Neuronal stem cell (in vitro differentiated cells): ENCODE measurements around the gene HPCAL4.

ENCODE experiments used
- DNase-seq: peaks from one replicate; pipeline ENCODE4 v3.0.0-alpha.2; 2013; ENCODE audit warnings: low spot score
- H2AFZ ChIP-seq: one replicate; pipeline ENCODE4 v1.6.1; 2013; ENCODE audit warnings: mild to moderate bottlenecking, low read length, inconsistent platforms
- H2AK5ac ChIP-seq: 2 replicates; pipeline ENCODE4 v1.6.1; 2013; ENCODE audit warnings: low read depth, mild to moderate bottlenecking, inconsistent platforms, low read length, moderate library complexity, mixed read lengths
- H2BK120ac ChIP-seq: 2 replicates; pipeline ENCODE4 v1.6.1; 2013; ENCODE audit warnings: low read depth, mild to moderate bottlenecking, inconsistent platforms, low read length, moderate library complexity, mixed read lengths
- H2BK12ac ChIP-seq: one replicate; pipeline ENCODE4 v1.6.1; 2013; ENCODE audit warnings: low read length, inconsistent platforms
- H2BK15ac ChIP-seq: 2 replicates; pipeline ENCODE4 v1.6.1; 2013; ENCODE audit warnings: mild to moderate bottlenecking, low read length, inconsistent platforms, mixed read lengths
- H2BK5ac ChIP-seq: one replicate; pipeline ENCODE4 v1.6.1; 2013; ENCODE audit warnings: inconsistent platforms, mild to moderate bottlenecking, low read length, moderate library complexity
- H3K14ac ChIP-seq: one replicate; pipeline ENCODE4 v1.6.1; 2013; ENCODE audit warnings: low read length, inconsistent platforms
- H3K18ac ChIP-seq: 2 replicates; pipeline ENCODE4 v1.6.1; 2013; ENCODE audit warnings: low read length, inconsistent platforms
- H3K23ac ChIP-seq: 2 replicates; pipeline ENCODE4 v1.6.1; 2013; ENCODE audit warnings: low read depth, mild to moderate bottlenecking, mixed read lengths, low read length, inconsistent platforms; ENCODE audit not compliant: poor library complexity
- H3K27ac ChIP-seq: replicated peaks from 3 replicates; pipeline ENCODE4 v1.5.1; 2013; ENCODE audit warnings: low read length, inconsistent platforms
- H3K27me3 ChIP-seq, 3 experiments: 2 replicates each; pipeline ENCODE4 v1.6.1; 2013; ENCODE audit warnings: low read length in 3 of 3, mild to moderate bottlenecking in 2 of 3, inconsistent platforms in 1 of 3, low read depth in 1 of 3, mixed read lengths in 1 of 3, moderate library complexity in 1 of 3; ENCODE audit not compliant: control insufficient read depth in 3 of 3, insufficient read depth in 3 of 3
- H3K36me3 ChIP-seq, 2 donors: replicated peaks in 1 of 2; 2 replicates each; pipeline ENCODE4 v1.6.1; 2013; ENCODE audit warnings: low read length in 2 of 2; ENCODE audit not compliant: control insufficient read depth in 2 of 2, insufficient read depth in 2 of 2
- H3K4ac ChIP-seq: 2 replicates; pipeline ENCODE4 v1.6.1; 2013; ENCODE audit warnings: inconsistent platforms, mild to moderate bottlenecking, low read length, moderate library complexity
- H3K4me1 ChIP-seq, 2 donors: 1 replicate in 1 of 2; 2 replicates in 1 of 2; pipeline ENCODE4 v1.6.1; 2013; ENCODE audit warnings: low read length in 2 of 2, low read depth in 1 of 2; ENCODE audit not compliant: control insufficient read depth in 2 of 2, insufficient read depth in 1 of 2
- H3K4me2 ChIP-seq: one replicate; pipeline ENCODE4 v1.6.1; 2013; ENCODE audit warnings: mild to moderate bottlenecking, low read length, inconsistent platforms; ENCODE audit not compliant: insufficient read depth, poor library complexity, severe bottlenecking
- H3K4me3 ChIP-seq, 2 donors: 2 replicates each; pipeline ENCODE4 v1.5.1; 2013; ENCODE audit warnings: low read length in 2 of 2, mild to moderate bottlenecking in 2 of 2, inconsistent platforms in 1 of 2, moderate library complexity in 1 of 2
- H3K79me1 ChIP-seq: one replicate; pipeline ENCODE4 v1.6.1; 2013; ENCODE audit warnings: low read depth, mild to moderate bottlenecking, inconsistent platforms, low read length, moderate library complexity
- H3K9ac ChIP-seq: one replicate; pipeline ENCODE4 v1.6.1; 2013; ENCODE audit warnings: mild to moderate bottlenecking, low read depth, low read length, inconsistent platforms; ENCODE audit not compliant: poor library complexity
- H3K9me3 ChIP-seq, 2 donors: replicated peaks in 1 of 2; 2 replicates each; pipeline versions ENCODE3 to v1.6.1; 2013; ENCODE audit warnings: low read length in 2 of 2, mild to moderate bottlenecking in 2 of 2, inconsistent platforms in 1 of 2, low read depth in 1 of 2, mixed read lengths in 1 of 2, moderate library complexity in 1 of 2; ENCODE audit not compliant: control insufficient read depth in 2 of 2, insufficient read depth in 1 of 2
- H4K8ac ChIP-seq: one replicate; pipeline ENCODE4 v1.6.1; 2013; ENCODE audit warnings: low read depth, mild to moderate bottlenecking, inconsistent platforms, low read length, moderate library complexity
- H4K91ac ChIP-seq: one replicate; pipeline ENCODE4 v1.6.1; 2013; ENCODE audit warnings: low read length, low read depth, mild to moderate bottlenecking, inconsistent platforms; ENCODE audit not compliant: poor library complexity
- WGBS, 2 donors: extraction: QIAGEN DNeasy Blood & Tissue Kit; methylation state at CpG; one replicate each; pipeline ENCODE4 v1.1.7; 2013; ENCODE audit warnings: missing lambda C conversion rate in 2 of 2, mixed read lengths in 1 of 2; ENCODE audit not compliant: insufficient read length in 2 of 2, insufficient replicate concordance in 1 of 2; ENCODE audit errors: extremely low coverage in 2 of 2; 5-methylcytosine and 5-hydroxymethylcytosine counted together

The HPCAL4 gene

DNA sequence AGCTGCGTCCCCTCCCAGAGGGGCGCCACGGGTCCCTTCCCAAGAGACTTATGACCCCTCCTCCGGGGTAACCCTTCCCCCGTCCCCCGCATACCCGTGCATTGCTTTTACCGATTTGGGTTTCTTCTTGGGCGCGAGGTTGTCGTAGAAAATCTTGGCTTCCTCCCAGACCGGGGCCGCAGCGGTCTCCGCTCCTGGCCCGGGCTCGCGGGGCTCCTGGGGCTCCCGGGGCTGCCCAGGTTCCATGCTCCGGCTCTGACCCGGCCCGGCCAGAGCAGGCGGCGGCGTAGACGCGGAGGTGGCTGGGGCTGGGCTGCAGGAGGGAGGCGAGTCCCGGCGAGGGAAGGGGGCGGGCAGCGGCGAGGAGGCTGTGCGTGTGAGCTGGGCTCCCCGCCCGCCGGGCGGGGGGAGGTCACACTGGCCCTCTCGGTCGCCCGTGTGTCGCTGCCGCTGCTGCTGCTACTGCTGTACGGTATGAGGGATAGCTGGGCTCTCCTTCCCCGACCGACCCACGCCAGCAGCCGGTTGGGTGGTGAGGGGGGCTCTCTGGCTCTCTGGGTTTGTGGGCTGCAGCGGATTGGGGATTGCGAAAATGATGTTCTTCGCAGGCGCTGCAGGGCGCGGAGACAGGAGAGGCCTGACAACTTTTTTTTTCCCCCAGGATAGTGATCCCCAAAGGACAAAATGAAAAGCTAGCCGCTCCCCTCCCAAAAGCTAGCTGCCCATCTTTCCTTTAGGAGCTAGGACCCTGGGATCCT lies 19.3 kb downstream of the HPCAL4 start, which contains the start of gene NT5C1A:
Gene NT5C1A (minus strand): TSS at position 315 of the 758 bp plus-strand sequence. CDS start 69 bp downstream, at position 246.
- peaks cover 0 to 1% of the 10 kb centered on the region in 2 donors for H3K9me3 ChIP-seq
- H2BK120ac ChIP-seq, result no peak within 1 kb of the TSS
- no peak within 1 kb of the TSS for H3K27ac ChIP-seq
- peak; percentile 31 for DNase-seq
- H3K4ac ChIP-seq, result no peak within 1 kb of the TSS
- peak within 1 kb of the TSS; percentile 17 for H2AK5ac ChIP-seq
- no peak within 1 kb of the TSS for H3K14ac ChIP-seq
- peak within 1 kb of the TSS; percentile 92 for H2AFZ ChIP-seq
- peak within 1 kb of the TSS; percentile 95 for H3K4me2 ChIP-seq
- H2BK15ac ChIP-seq, result no peak within 1 kb of the TSS
- H2BK12ac ChIP-seq, result no peak within 1 kb of the TSS
- H3K4me1 ChIP-seq, result peaks cover 5 to 8% of the 10 kb centered on the region in 2 donors
- WGBS, 2 donors, result no CpG with 5 or more reads among the region's 55 CpGs
- H3K9ac ChIP-seq, result peak within 1 kb of the TSS; percentile 31
- H4K8ac ChIP-seq, result no peak within 1 kb of the TSS
- H3K36me3 ChIP-seq, result no peaks in the 10 kb centered on the region
- H3K18ac ChIP-seq, result peak within 1 kb of the TSS; percentile 83
- peak within 1 kb of the TSS; percentile 40 to 73 for H3K4me3 ChIP-seq
- H3K23ac ChIP-seq, result no peak within 1 kb of the TSS
- H4K91ac ChIP-seq, result no peak within 1 kb of the TSS
- no peak within 1 kb of the TSS for H2BK5ac ChIP-seq
- H3K79me1 ChIP-seq, result no peaks in the 10 kb centered on the region
- H3K27me3 ChIP-seq, result peaks cover 6 to 77% (median 56%) of the 10 kb centered on the region in 3 experiments

DNA sequence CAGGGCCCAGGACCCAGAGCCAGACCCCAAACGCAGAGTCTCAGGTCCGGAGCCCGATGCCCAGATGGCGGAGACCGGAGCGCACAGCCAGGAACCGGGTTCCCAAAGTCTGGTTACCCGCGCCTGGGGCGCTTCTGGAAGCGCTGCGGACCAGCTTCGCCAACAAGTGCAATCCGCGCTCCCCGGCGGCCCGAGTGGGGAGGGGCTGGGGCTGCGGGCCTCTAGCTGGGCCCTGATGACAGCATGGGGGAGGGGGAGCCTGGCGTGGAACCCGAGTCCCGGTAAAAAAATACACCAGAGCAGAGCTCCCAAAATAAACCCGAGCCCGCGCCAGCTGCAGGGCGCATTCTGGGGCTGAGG lies 19.8 kb downstream of the HPCAL4 start:
- no peak overlapping the region for H2BK120ac ChIP-seq
- no peaks in the 10 kb centered on the region for H3K79me1 ChIP-seq
- no peak overlapping the region for H3K14ac ChIP-seq
- H3K4me2 ChIP-seq, result peak overlapping the region; percentile 95
- H3K36me3 ChIP-seq, result no peaks in the 10 kb centered on the region
- no peak overlapping the region for H3K27ac ChIP-seq
- DNase-seq, result no peak
- H2BK12ac ChIP-seq, result no peak overlapping the region
- H4K91ac ChIP-seq, result no peak overlapping the region
- H3K9me3 ChIP-seq, result peaks cover 0 to 1% of the 10 kb centered on the region in 2 donors
- WGBS, 2 donors, result no CpG with 5 or more reads among the region's 26 CpGs
- H4K8ac ChIP-seq, result no peak overlapping the region
- peak overlapping the region; percentile 17 for H2AK5ac ChIP-seq
- no peak overlapping the region for H3K9ac ChIP-seq
- H2AFZ ChIP-seq, result peak overlapping the region; percentile 92
- H2BK5ac ChIP-seq, result no peak overlapping the region
- peaks cover 6 to 80% (median 56%) of the 10 kb centered on the region in 3 experiments for H3K27me3 ChIP-seq
- H3K23ac ChIP-seq, result no peak overlapping the region
- H2BK15ac ChIP-seq, result no peak overlapping the region
- peak overlapping the region; percentile 83 for H3K18ac ChIP-seq
- peaks cover 5 to 8% of the 10 kb centered on the region in 2 donors for H3K4me1 ChIP-seq
- peak overlapping the region; percentile 40 to 73 for H3K4me3 ChIP-seq
- H3K4ac ChIP-seq, result no peak overlapping the region

DNA sequence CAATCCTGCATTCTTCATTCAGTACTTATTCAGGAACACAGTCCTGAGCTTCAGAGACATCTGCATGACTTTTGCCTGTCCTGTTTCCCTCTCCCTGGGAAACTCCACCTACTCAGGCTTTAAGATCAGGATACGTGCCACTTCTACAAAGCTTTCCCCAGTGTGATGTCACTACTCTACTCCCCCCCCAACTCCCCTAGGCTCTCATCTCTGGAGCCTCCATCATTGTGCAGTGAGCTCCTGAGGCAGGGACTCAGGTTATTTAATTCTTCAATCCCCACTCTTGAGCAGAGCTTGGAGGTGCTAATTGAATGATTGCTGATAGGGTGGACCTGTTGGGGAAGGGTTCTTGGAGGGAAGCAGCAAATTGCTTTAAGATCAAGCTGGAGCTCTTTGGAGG lies 20.5 kb downstream of the HPCAL4 start:
- Histone ChIP-seq H2AK5ac (no peak overlapping the region), H2AFZ (no peak overlapping the region), H3K27me3 (peaks cover 6 to 87% (median 63%) of the 10 kb centered on the region in 3 experiments), H4K8ac (no peak overlapping the region), H3K4ac (no peak overlapping the region), H3K4me1 (peaks cover 5 to 8% of the 10 kb centered on the region in 2 donors), H2BK5ac (no peak overlapping the region), H3K79me1 (no peaks in the 10 kb centered on the region), H3K14ac (no peak overlapping the region), H3K9ac (no peak overlapping the region), H3K23ac (no peak overlapping the region), H3K27ac (no peak overlapping the region), H3K36me3 (no peaks in the 10 kb centered on the region), H2BK120ac (no peak overlapping the region), H2BK12ac (no peak overlapping the region), H2BK15ac (no peak overlapping the region), H3K18ac (no peak overlapping the region), H3K4me2 (no peak overlapping the region), H4K91ac (no peak overlapping the region), H3K4me3 (no peak overlapping the region), H3K9me3 (peaks cover 0 to 1% of the 10 kb centered on the region in 2 donors)
- DNase-seq, result no peak
- WGBS, 2 donors, result no CpG with 5 or more reads among the region's 1 CpG

DNA sequence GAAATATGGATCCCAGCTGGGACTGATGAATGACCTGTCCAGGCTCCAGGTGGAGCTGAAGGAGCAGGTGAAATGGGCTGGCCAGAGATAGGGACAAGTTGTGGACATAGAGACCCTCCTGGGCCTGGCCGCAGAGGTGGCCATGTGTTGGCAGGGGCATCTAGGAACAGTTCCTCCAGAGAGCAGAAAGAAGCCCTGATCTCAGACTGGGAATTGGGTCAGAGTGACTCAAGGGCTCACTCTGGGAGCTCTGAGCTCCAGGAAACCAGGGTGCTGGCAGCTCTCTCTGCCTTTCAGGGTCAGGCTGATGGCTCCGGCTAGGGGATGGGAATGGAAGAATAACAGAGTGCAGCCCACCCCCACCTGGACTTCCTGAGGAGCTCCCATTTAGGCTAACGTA lies 22.3 kb downstream of the HPCAL4 start:
- Histone ChIP-seq H3K4me3 (no peak overlapping the region), H3K79me1 (no peaks in the 10 kb centered on the region), H3K4me2 (no peak overlapping the region), H3K36me3 (no peaks in the 10 kb centered on the region), H2BK12ac (no peak overlapping the region), H3K14ac (no peak overlapping the region), H4K8ac (no peak overlapping the region), H2AK5ac (no peak overlapping the region), H2BK5ac (no peak overlapping the region), H2BK120ac (no peak overlapping the region), H3K9ac (no peak overlapping the region), H2AFZ (no peak overlapping the region), H3K9me3 (peaks cover 0 to 1% of the 10 kb centered on the region in 2 donors), H2BK15ac (no peak overlapping the region), H3K4me1 (peaks cover 5 to 8% of the 10 kb centered on the region in 2 donors), H3K27me3 (peaks cover 6 to 81% (median 60%) of the 10 kb centered on the region in 3 experiments), H3K27ac (no peak overlapping the region), H3K23ac (no peak overlapping the region), H3K18ac (no peak overlapping the region), H3K4ac (no peak overlapping the region), H4K91ac (no peak overlapping the region)
- WGBS, 2 donors, result no CpG with 5 or more reads among the region's 3 CpGs
- no peak for DNase-seq
